ENCODE data around the gene PDS5B. TPM values are rescaled to one million over a fixed set of nuclear protein-coding genes. Genes with fewer than 3 reads are reported as not detected.

Gene PDS5B
- total and polyA plus RNA-seq, 2 of the 8 experiments (the other 6 are each of a cell fraction or from before 2014, with no cell fraction given) = 5.5 to 54.6 TPM

DNA sequence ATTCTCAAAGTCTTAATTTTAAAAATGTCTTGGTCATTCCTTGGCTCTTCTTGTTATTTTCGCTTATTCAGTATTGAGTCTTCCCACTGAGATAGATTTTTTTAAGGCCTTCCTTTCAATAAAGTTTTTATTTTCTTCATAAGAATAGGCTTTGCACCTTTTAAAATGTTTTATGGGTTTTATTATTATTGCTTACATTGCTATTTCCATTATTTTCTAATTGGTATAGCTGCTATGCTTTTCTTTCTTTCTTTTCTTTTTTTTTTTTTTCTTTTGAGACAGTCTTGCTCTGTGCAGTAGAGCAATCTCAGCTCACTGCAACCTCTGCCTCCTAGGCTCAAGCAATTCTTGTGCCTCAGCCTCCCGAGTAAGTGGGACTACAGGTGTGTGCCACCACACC, 195.7 kb downstream of the PDS5B start (continued):
- TF ChIP-seq ATF2 (IDR thresholded peaks at IDR 0.05; ENCODE audit: low read length) (no peak), JUND (IDR thresholded peaks at IDR 0.05; ENCODE audit: low read length) (no peak), KDM1A (IDR thresholded peaks at IDR 0.05; ENCODE audit: borderline replicate concordance, low read length) (no peak)

Data from H1 (cell line).